Ascending aorta (tissue), 2 donors: ENCODE measurements around the gene TOMM6. TPM values are rescaled to one million over a fixed set of nuclear protein-coding genes. Genes with fewer than 3 reads are reported as not detected.

ENCODE experiments used
- DNase-seq, 2 donors: peaks; one replicate each; pipeline ENCODE4 v3.0.0-alpha.2; 2019; ENCODE audit warnings: low spot score in 2 of 2
- H3K27ac ChIP-seq, 2 donors: fragments of 200-600 bp; sonication (generic); one replicate each; pipeline ENCODE4 v1.5.1; 2016 to 2017; ENCODE audit warnings: mild to moderate bottlenecking in 1 of 2
- H3K27me3 ChIP-seq: fragments of 200-600 bp; sonication (generic); one replicate; pipeline ENCODE4 v1.5.1; 2017
- H3K36me3 ChIP-seq, 2 donors: fragments of 200-600 bp; sonication (generic); one replicate each; pipeline ENCODE4 v1.5.1; 2016
- H3K4me1 ChIP-seq, 2 donors: fragments of 200-600 bp; sonication (generic); one replicate each; pipeline ENCODE4 v1.5.1; 2016 to 2017; ENCODE audit warnings: mild to moderate bottlenecking in 1 of 2
- H3K4me3 ChIP-seq, 2 donors: fragments of 200-600 bp; sonication (generic); one replicate each; pipeline ENCODE4 v1.5.1; 2016 to 2017; ENCODE audit warnings: mild to moderate bottlenecking in 1 of 2
- H3K9me3 ChIP-seq, 2 donors: fragments of 200-600 bp; sonication (generic); one replicate each; pipeline ENCODE4 v1.5.1; 2016
- CTCF ChIP-seq, 3 experiments: fragments of 200-600 bp in 2 of 3; fragments of 450-650 bp in 1 of 3; sonication (generic) in 2 of 3; IDR thresholded peaks; one replicate each; pipeline ENCODE4 v1.5.1; 2016 to 2019; ENCODE audit warnings: antibody characterized with exemption in 3 of 3, mild to moderate bottlenecking in 1 of 3, moderate library complexity in 1 of 3
- intact Hi-C: fragments of 100-400 bp; cut with DNase I; formaldehyde crosslinking; loops from one replicate; pipeline ENCODE4 v1.15.1; 2023
- total RNA-seq: library from RNA; depleted of rRNA; stranded (reverse); fragments of >200 nt; gene quantifications from one replicate; pipeline ENCODE4 v1.1.0, GENCODE V29; 2016

The TOMM6 gene
- total RNA-seq, 1 donor from 2014 or later, result 79.9 TPM

- no peak for DNase-seq
These were observed 43.9 kb upstream of the TOMM6 start for GRCh38 chr6:41743406-41744235.

GRCh38 chr6:41744236-41744787, 43.2 kb upstream of the TOMM6 start:
- no peaks in the 10 kb centered on the region for H3K27me3 ChIP-seq
- intact Hi-C loops, result no loop called here
- H3K9me3 ChIP-seq, result no peaks in the 10 kb centered on the region
- H3K4me3 ChIP-seq, result no peak overlapping the region
- no peaks in the 10 kb centered on the region for H3K4me1 ChIP-seq
- no peak for TF ChIP-seq CTCF (IDR thresholded peaks at IDR 0.05)
- H3K36me3 ChIP-seq, result no peaks in the 10 kb centered on the region
- H3K27ac ChIP-seq, result no peak overlapping the region
- no peak for DNase-seq

More at GRCh38 chr6:41743406-41744235, 43.9 kb upstream of the TOMM6 start:
- no peaks in the 10 kb centered on the region for H3K36me3 ChIP-seq
- no peak overlapping the region for H3K4me3 ChIP-seq
- no peak overlapping the region for H3K27ac ChIP-seq
- no peak for TF ChIP-seq CTCF (IDR thresholded peaks at IDR 0.05)
- intact Hi-C loops, result no loop called here
- H3K4me1 ChIP-seq, result no peaks in the 10 kb centered on the region
- H3K9me3 ChIP-seq, result no peaks in the 10 kb centered on the region
- H3K27me3 ChIP-seq, result no peaks in the 10 kb centered on the region

- intact Hi-C loops, result no loop called here
- TF ChIP-seq CTCF (IDR thresholded peaks at IDR 0.05), result no peak
- DNase-seq, result no peak
These were observed 41.4 kb upstream of the TOMM6 start for GRCh38 chr6:41746107-41746506.

GRCh38 chr6:41747256-41748101, 40.0 kb upstream of the TOMM6 start, which contains the start of gene PGC:
TSS of gene PGC (minus strand) at chr6:41747397. CDS start at chr6:41747334, 63 bp downstream.
- H3K27me3 ChIP-seq, result no peaks in the 10 kb centered on the region
- no peaks in the 10 kb centered on the region for H3K9me3 ChIP-seq
- no peak within 1 kb of the TSS for H3K4me3 ChIP-seq
- no peak for TF ChIP-seq CTCF (IDR thresholded peaks at IDR 0.05)
- no peaks in the 10 kb centered on the region for H3K4me1 ChIP-seq
- H3K36me3 ChIP-seq, result no peaks in the 10 kb centered on the region
- no peak for DNase-seq
- intact Hi-C loops, result no loop called here
- H3K27ac ChIP-seq, result no peak within 1 kb of the TSS

More at GRCh38 chr6:41746107-41746506, 41.4 kb upstream of the TOMM6 start:
- Histone ChIP-seq H3K9me3 (no peaks in the 10 kb centered on the region), H3K4me3 (no peak overlapping the region), H3K27ac (no peak overlapping the region), H3K4me1 (no peaks in the 10 kb centered on the region), H3K36me3 (no peaks in the 10 kb centered on the region), H3K27me3 (no peaks in the 10 kb centered on the region)

GRCh38 chr6:41748102-41748477, 39.4 kb upstream of the TOMM6 start:
- Histone ChIP-seq H3K27ac (no peak overlapping the region), H3K4me3 (no peak overlapping the region), H3K36me3 (no peaks in the 10 kb centered on the region), H3K9me3 (no peaks in the 10 kb centered on the region), H3K27me3 (no peaks in the 10 kb centered on the region), H3K4me1 (no peaks in the 10 kb centered on the region)
- intact Hi-C loops, result no loop called here
- TF ChIP-seq CTCF (IDR thresholded peaks at IDR 0.05), result no peak
- no peak for DNase-seq
